Measurements from ENCODE around the gene SLC50A1.
"Not testable (repeated sequence)": the region's sequence is repeated elsewhere in the genome, so short reads cannot be mapped to it uniquely, and the experiment has no call there.

The SLC50A1 gene

GRCh38 chr1:155134880-155135414 lies 705 bp upstream of the SLC50A1 start:
- DNase-seq (ENCODE audit: low read depth) = no peak

- no peak for DNase-seq (ENCODE audit: low read depth)
Observed at GRCh38 chr1:155136748-155137147, 1.1 kb downstream of the SLC50A1 start.

- no peak for DNase-seq (ENCODE audit: low read depth)
Observed at GRCh38 chr1:155137154-155137949, 1.7 kb downstream of the SLC50A1 start.

- peak; percentile 80 for DNase-seq (ENCODE audit: low read depth)
Observed at GRCh38 chr1:155139895-155140629, 4.4 kb downstream of the SLC50A1 start, which contains the start of gene DPM3. TSS of gene DPM3 (minus strand) at chr1:155140531. CDS start at chr1:155140240, 291 bp downstream.

- no peak for DNase-seq (ENCODE audit: low read depth)
Observed at GRCh38 chr1:155140630-155140953, 4.9 kb downstream of the SLC50A1 start.

- DNase-seq (ENCODE audit: low read depth) = no peak
Observed at GRCh38 chr1:155141749-155142148, 6.1 kb downstream of the SLC50A1 start.

GRCh38 chr1:155145491-155145890 lies 9.8 kb downstream of the SLC50A1 start:
- no peak for DNase-seq (ENCODE audit: low read depth)

GRCh38 chr1:155155996-155156643 lies 20.5 kb downstream of the SLC50A1 start:
- not testable (repeated sequence) for DNase-seq (ENCODE audit: low read depth)

- DNase-seq (ENCODE audit: low read depth) = no peak
Observed at GRCh38 chr1:155158991-155159390, 23.3 kb downstream of the SLC50A1 start.

- no peak for DNase-seq (ENCODE audit: low read depth)
Observed at GRCh38 chr1:155160128-155160527, 24.5 kb downstream of the SLC50A1 start.

GRCh38 chr1:155162631-155163030 lies 27.0 kb downstream of the SLC50A1 start:
- not testable (repeated sequence) for DNase-seq (ENCODE audit: low read depth)

- not testable (repeated sequence) for DNase-seq (ENCODE audit: low read depth)
Observed at GRCh38 chr1:155163785-155164184, 28.1 kb downstream of the SLC50A1 start.

GRCh38 chr1:155164625-155165024 lies 29.0 kb downstream of the SLC50A1 start:
- not testable (repeated sequence) for DNase-seq (ENCODE audit: low read depth)

- no peak for DNase-seq (ENCODE audit: low read depth)
Observed at GRCh38 chr1:155166051-155166470, 30.4 kb downstream of the SLC50A1 start.

GRCh38 chr1:155166471-155167165 lies 31.0 kb downstream of the SLC50A1 start:
- no peak for DNase-seq (ENCODE audit: low read depth)

GRCh38 chr1:155167166-155168104 lies 31.8 kb downstream of the SLC50A1 start:
- peak; percentile 78 for DNase-seq (ENCODE audit: low read depth)

- DNase-seq (ENCODE audit: low read depth) = not testable (repeated sequence)
Observed at GRCh38 chr1:155168105-155168445, 32.4 kb downstream of the SLC50A1 start.

GRCh38 chr1:155168456-155169210 lies 33.0 kb downstream of the SLC50A1 start:
- no peak for DNase-seq (ENCODE audit: low read depth)

- DNase-seq (ENCODE audit: low read depth) = no peak
Observed at GRCh38 chr1:155169541-155169940, 33.9 kb downstream of the SLC50A1 start.
